Heart left ventricle (tissue), 16 donors: Measurements from ENCODE around the gene LAMB4. TPM values are rescaled to one million over a fixed set of nuclear protein-coding genes. Genes with fewer than 3 reads are reported as not detected.

Experiments used
- ATAC-seq, 4 donors: fragments of 200-7000 bp; cut with Tn5 transposase; one replicate each; pipeline ENCODE4 v1.9.1; 2020 to 2022; ENCODE audit warnings: moderate library complexity in 4 of 4, mild to moderate bottlenecking in 3 of 4, moderate number of reproducible peaks in 1 of 4
- DNase-seq, 5 donors: peaks; one replicate each; pipeline ENCODE4 v3.0.0-alpha.2; 2020
- H3K27ac ChIP-seq, 12 donors: fragments of 200-600 bp; sonication (generic) in 4 of 12; one replicate each; pipeline versions ENCODE4 v1.5.0 to v1.8.0; 2016 to 2022; ENCODE audit warnings: mild to moderate bottlenecking in 2 of 12
- H3K27me3 ChIP-seq, 9 donors: fragments of 200-600 bp; sonication (generic) in 2 of 9; one replicate each; pipeline versions ENCODE4 v1.5.1 to v1.8.0; 2016 to 2022; ENCODE audit warnings: mild to moderate bottlenecking in 3 of 9
- H3K36me3 ChIP-seq, 9 donors: fragments of 200-600 bp; sonication (generic) in 2 of 9; one replicate each; pipeline versions ENCODE4 v1.5.0 to v1.8.0; 2018 to 2022; ENCODE audit warnings: mild to moderate bottlenecking in 2 of 9
- H3K4me1 ChIP-seq, 12 donors: fragments of 200-600 bp; sonication (generic) in 4 of 12; one replicate each; pipeline versions ENCODE4 v1.5.0 to v1.8.0; 2016 to 2022; ENCODE audit warnings: mild to moderate bottlenecking in 3 of 12
- H3K4me3 ChIP-seq, 12 donors: fragments of 200-600 bp; sonication (generic) in 4 of 12; one replicate each; pipeline versions ENCODE4 v1.5.0 to v1.8.0; 2017 to 2022; ENCODE audit warnings: mild to moderate bottlenecking in 9 of 12, moderate library complexity in 4 of 12
- H3K9me3 ChIP-seq, 12 donors: fragments of 200-600 bp; sonication (generic) in 4 of 12; one replicate each; pipeline versions ENCODE4 v1.5.0 to v1.8.0; 2016 to 2022; ENCODE audit warnings: mild to moderate bottlenecking in 1 of 12
- CTCF ChIP-seq, 12 donors: fragments of 200-600 bp; sonication (generic) in 4 of 12; IDR thresholded peaks; one replicate each; pipeline versions ENCODE4 v1.5.0 to v1.8.0; 2018 to 2022; ENCODE audit warnings: antibody characterized with exemption in 12 of 12, mild to moderate bottlenecking in 5 of 12
- POLR2A ChIP-seq, 2 donors: fragments of 450-650 bp; IDR thresholded peaks; one replicate each; pipeline ENCODE4 v1.6.1; 2017; ENCODE audit warnings: antibody characterized with exemption in 2 of 2, mild to moderate bottlenecking in 2 of 2, moderate library complexity in 2 of 2
- WGBS, 4 donors: extraction: QIAGEN DNeasy Blood & Tissue Kit in 2 of 4; methylation state at CpG; one replicate each; pipeline versions ENCODE4 v1.1.5 to v1.1.7; 2013 to 2018; 5-methylcytosine and 5-hydroxymethylcytosine counted together
- intact Hi-C, 10 donors: fragments of 100-400 bp; cut with DNase I; formaldehyde crosslinking; loops; one replicate each; pipeline versions ENCODE4 v1.11.1 to v1.14.2; 2022
- polyA plus RNA-seq, 2 donors: library from polyadenylated mRNA; stranded (reverse); fragments of 200-250 nt; gene quantifications; one replicate each; pipeline ENCODE4 v1.2.3, GENCODE V29; 2013
- total RNA-seq, 9 donors: library from RNA; depleted of rRNA in 2 of 9; stranded (reverse); fragments of >200 nt in 2 of 9; fragmentation: NEBNext Ultra II Directional in 3 of 9; extraction: Animal tissue kit (Norgen Biotek cat#: 25700) in 3 of 9; gene quantifications; one replicate each; pipeline versions ENCODE4 v1.1.0 to v1.2.4, GENCODE V29; 2016 to 2023
- donor health status: ischemic (EF 13 %, LVEDD 7.1; RV severe dilation, severe dysfunction).
- donor health status: healthy with polysubstance abuse.
- donor health status: DM: no; HTN: yes; CAD: no.
- donor health status: DM: no; HTN: no; CAD: no.
- donor health status: ischemic (EF 25% LVEDD 6.9; RV normal size, moderate dysfunction).
- donor health status: ischemic (EF 25% LVEDD 5.7; RV mildly dilated, moderate dysfunction).
- donor health status: healthy.
- donor health status: DM: yes; HTN: yes; CAD: no.
- donor health status: ischemic (EF 35%, LVEDD 5.7; RV mildly dilated, moderate dysfunction).
- donor health status: nonischemic (EF 11% LVEDD 7.7; RV severe dilation, severe dysfunction).
- donor health status: DM: yes; HTN: yes; CAD: no.
- donor health status: PGD.
- donor health status: ischemic (EF 29% LVEDD 5.4; RV normal size, mild dysfunction).
- donor health status: nonischemic (EF 23%, LVEDD 6.1; RV moderate dilation, normal function).

LAMB4 gene
- total and polyA plus RNA-seq, 11 donors: 0.19 to 0.31 (median 0.26) TPM; not detected in 4

GRCh38 chr7:107993891-107994291 is 136.3 kb downstream of the LAMB4 start:
- 46 to 71% (median 63%) methylated on average over 1 of the region's 1 CpG for WGBS, 4 donors
- DNase-seq: peak in 1 of 5 donors; percentile 20

GRCh38 chr7:107989618-107990373 is 140.4 kb downstream of the LAMB4 start:
- intact Hi-C loops: loop anchor here in 2 of 10 donors (2.0 to 10.0 kb wide), 2 partner anchors 17 to 65 kb away; no protein-coding TSS in a partner anchor
- H3K4me1 ChIP-seq: peaks cover 0 to 56% (median 22%) of the 10 kb centered on the region in 12 donors

More at GRCh38 chr7:107993891-107994291, 136.3 kb downstream of the LAMB4 start:
- intact Hi-C loops: loop anchor here in 2 of 10 donors (2.0 to 10.0 kb wide), 3 partner anchors 21 to 103 kb away; partner anchors contain the start of gene DLD (in 1 of the 2)
- Histone ChIP-seq H3K27ac (peak overlapping the region in 11 of 12 donors; percentile 2 to 79 (median 65)), H3K36me3 (peaks cover 0 to 61% (median 38%) of the 10 kb centered on the region in 9 donors), H3K27me3 (no peaks in the 10 kb centered on the region), H3K4me3 (no peak overlapping the region), H3K4me1 (peaks cover 0 to 84% (median 42%) of the 10 kb centered on the region in 12 donors), H3K9me3 (no peaks in the 10 kb centered on the region)
- ATAC-seq: peak in 3 of 4 donors; percentile 11 to 43 (median 42)
- TF ChIP-seq POLR2A (IDR thresholded peaks at IDR 0.05) (no peak), CTCF (IDR thresholded peaks at IDR 0.05) (no peak)

GRCh38 chr7:107982918-107983389 is 147.2 kb downstream of the LAMB4 start:
- 33 to 56% (median 41%) methylated on average over 2 of the region's 2 CpGs for WGBS, 4 donors
- intact Hi-C loops: no loop called here
- H3K4me3 ChIP-seq: no peak overlapping the region
- no peaks in the 10 kb centered on the region for H3K9me3 ChIP-seq
- peak overlapping the region in 2 of 12 donors; percentile 2 to 66 for H3K27ac ChIP-seq
- H3K27me3 ChIP-seq: no peaks in the 10 kb centered on the region
- H3K4me1 ChIP-seq: peaks cover 0 to 24% (median 14%) of the 10 kb centered on the region in 12 donors
- H3K36me3 ChIP-seq: peaks cover 0 to 91% (median 66%) of the 10 kb centered on the region in 9 donors
- DNase-seq: peak in 1 of 5 donors; percentile 24
- TF ChIP-seq CTCF (IDR thresholded peaks at IDR 0.05) (peak in 6 of 12 donors; percentile 14 to 45 (median 30)), POLR2A (IDR thresholded peaks at IDR 0.05) (no peak)
- ATAC-seq: peak in 3 of 4 donors; percentile 34 to 55 (median 50)

More at GRCh38 chr7:107989618-107990373, 140.4 kb downstream of the LAMB4 start:
- Histone ChIP-seq H3K36me3 (peaks cover 0 to 76% (median 52%) of the 10 kb centered on the region in 9 donors), H3K27me3 (no peaks in the 10 kb centered on the region), H3K9me3 (no peaks in the 10 kb centered on the region), H3K27ac (peak overlapping the region; percentile 39 to 77 (median 51)), H3K4me3 (no peak overlapping the region)
- ATAC-seq: peak; percentile 49 to 77 (median 74)
- TF ChIP-seq POLR2A (IDR thresholded peaks at IDR 0.05) (no peak), CTCF (IDR thresholded peaks at IDR 0.05) (no peak)
- WGBS, 4 donors: 57 to 67% (median 62%) methylated on average over 9 of the region's 9 CpGs
- peak in 3 of 5 donors; percentile 40 to 54 (median 40) for DNase-seq
